Measurements from ENCODE around the gene TSPAN8. TPM values are rescaled to one million over a fixed set of nuclear protein-coding genes. Genes with fewer than 3 reads are reported as not detected.

TSPAN8 gene
- total and polyA plus RNA-seq, 2 experiments from 2014 or later, result not detected

DNA sequence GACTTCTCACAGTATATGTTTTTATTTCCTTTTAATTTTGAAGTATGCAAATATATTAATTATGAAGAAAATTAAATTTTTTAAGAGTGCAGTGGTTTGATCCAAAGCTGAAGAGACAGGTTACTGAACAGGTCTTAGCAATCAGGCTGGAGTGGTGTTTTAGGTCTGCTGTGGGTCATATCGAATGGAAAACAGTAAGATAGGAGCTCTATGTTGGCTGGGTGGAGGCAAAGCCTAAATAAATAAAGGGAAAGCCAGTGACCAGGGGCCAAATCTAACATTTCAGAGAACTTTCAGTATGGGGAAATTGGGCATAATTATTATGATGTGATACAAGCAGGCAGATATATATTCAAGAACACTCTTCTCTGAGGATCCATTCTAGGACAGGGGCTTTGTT lies 12.7 kb upstream of the TSPAN8 start (continued):
- no peak for TF ChIP-seq ZNF462 (CRISPR knock-in tag; IDR thresholded peaks at IDR 0.05)
- TF ChIP-seq EZH2 (IDR thresholded peaks at IDR 0.05; ENCODE audit: low read depth, unreplicated experiment), result no peak
- TF ChIP-seq CTCF (conservative IDR thresholded peaks at IDR 0.05; ENCODE audit: low read depth in 2 of 2), result no peak
- no peak for TF ChIP-seq STAT1 (IDR thresholded peaks at IDR 0.05; ENCODE audit: unreplicated experiment)
- no peak for TF ChIP-seq POLR2AphosphoS5 (IDR thresholded peaks at IDR 0.05; ENCODE audit: low read depth)
- no peak for TF ChIP-seq CREB1 (CRISPR knock-in tag; IDR thresholded peaks at IDR 0.05; ENCODE audit: low read depth)

DNA sequence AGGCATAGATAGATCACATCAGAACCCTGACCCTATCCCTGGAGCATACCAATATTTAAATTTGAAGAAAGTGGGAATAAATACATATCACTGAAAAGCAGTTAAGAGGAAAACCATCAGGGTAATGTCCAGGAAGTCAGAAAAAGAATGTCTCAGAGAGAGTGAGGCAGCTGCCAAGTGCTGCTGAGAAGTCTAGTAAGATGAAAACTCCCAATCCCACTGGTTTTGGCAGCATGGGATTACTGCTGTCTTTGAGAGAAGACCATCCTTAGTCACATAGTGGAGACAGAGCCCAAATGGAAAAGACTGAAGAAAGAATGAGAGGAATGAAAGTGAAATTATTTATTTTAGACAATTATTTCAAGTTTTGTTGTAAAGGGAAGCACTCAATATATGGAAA lies 11.5 kb upstream of the TSPAN8 start:
- ATAC-seq (no peak), DNase-seq (ENCODE audit: low spot score) (no peak)
- H3K36me3 ChIP-seq (ENCODE audit: insufficient read depth), result peaks cover 6% of the 10 kb centered on the region; the same call in 1 of the 2 replicates
- H3F3A ChIP-seq (replicated peaks; ENCODE audit: low read depth), result no peaks in the 10 kb centered on the region
- Mint-ChIP-seq H3K4me3 (no peak overlapping the region), H3K27ac (no peak overlapping the region), H3K9me3 (peaks cover 19% of the 10 kb centered on the region; the same call in 2 of the 3 replicates), H3K27me3 (ENCODE audit: insufficient read depth, low read depth, poor library complexity) (no peaks in the 10 kb centered on the region), H3K4me1 (no peaks in the 10 kb centered on the region; the same call in 2 of the 3 replicates), H3K36me3 (ENCODE audit: low read depth) (peaks cover 12% of the 10 kb centered on the region; the same call in 2 of the 3 replicates)
- no peak overlapping the region for H3K27ac ChIP-seq (ENCODE audit: low read depth)
- H4K20me1 ChIP-seq (replicated peaks; ENCODE audit: insufficient read depth), result no peaks in the 10 kb centered on the region
- no peak overlapping the region for H2AFZ ChIP-seq
- TF ChIP-seq STAT1 (IDR thresholded peaks at IDR 0.05; ENCODE audit: unreplicated experiment) (no peak), JUNB (IDR thresholded peaks at IDR 0.05; ENCODE audit: unreplicated experiment) (no peak), ZNF331 (CRISPR knock-in tag; IDR thresholded peaks at IDR 0.05; ENCODE audit: low read depth) (no peak), NANOG (IDR thresholded peaks at IDR 0.05; ENCODE audit: borderline replicate concordance) (no peak), ZNF114 (CRISPR knock-in tag; IDR thresholded peaks at IDR 0.05) (no peak), CTCF (conservative IDR thresholded peaks at IDR 0.05; ENCODE audit: low read depth in 2 of 2) (no peak), ETS1 (IDR thresholded peaks at IDR 0.05) (no peak), CREB1 (CRISPR knock-in tag; IDR thresholded peaks at IDR 0.05; ENCODE audit: low read depth) (no peak), POLR2AphosphoS5 (IDR thresholded peaks at IDR 0.05; ENCODE audit: low read depth) (no peak)
- 0 out of 2 replicates have a peak, but pooled peaks cover 3% of the 10 kb centered on the region for H3K9me2 ChIP-seq (ENCODE audit: insufficient read depth)
- H3K27me3 ChIP-seq (ENCODE audit: insufficient read depth), result no peaks in the 10 kb centered on the region
- no peaks in the 10 kb centered on the region for H3K4me1 ChIP-seq (ENCODE audit: insufficient read depth)
- H3K4me3 ChIP-seq, result no peak overlapping the region
- H3K79me2 ChIP-seq (replicated peaks; ENCODE audit: insufficient read depth), result no peaks in the 10 kb centered on the region
- no peak overlapping the region for H3K4me2 ChIP-seq

Data from GM23338 (cell line).